D341Med (cell line): Measurements from ENCODE around the gene ZFAND2A.
A peak's percentile ranks its signal among the peaks of the same experiment; 100 is the strongest.
"Not testable (repeated sequence)": the region's sequence is repeated elsewhere in the genome, so short reads cannot be mapped to it uniquely, and the experiment has no call there.

Experiments
- DNase-seq: peaks from one replicate; pipeline ENCODE4 v3.0.0; 2012; ENCODE audit warnings: low spot score

ZFAND2A gene

DNA sequence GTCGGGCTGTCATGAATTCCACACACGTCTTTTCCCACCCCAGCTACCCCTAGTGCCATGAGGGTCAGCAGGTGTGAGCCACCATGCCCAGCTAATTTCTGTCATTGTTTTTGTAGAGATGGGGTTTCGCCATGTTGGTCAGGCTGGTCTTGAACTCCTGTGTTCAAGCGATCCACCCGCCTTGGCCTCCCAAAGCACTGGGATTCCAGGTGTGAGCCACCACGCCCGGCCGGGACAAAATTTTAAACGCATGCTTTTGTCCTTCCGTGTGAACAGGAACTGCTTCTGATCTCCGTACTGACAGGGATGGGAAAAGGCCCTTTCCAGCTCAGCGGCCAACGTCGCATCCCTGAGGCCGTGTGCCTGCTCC is 15.6 kb upstream of the ZFAND2A start:
- DNase-seq, result no peak

DNA sequence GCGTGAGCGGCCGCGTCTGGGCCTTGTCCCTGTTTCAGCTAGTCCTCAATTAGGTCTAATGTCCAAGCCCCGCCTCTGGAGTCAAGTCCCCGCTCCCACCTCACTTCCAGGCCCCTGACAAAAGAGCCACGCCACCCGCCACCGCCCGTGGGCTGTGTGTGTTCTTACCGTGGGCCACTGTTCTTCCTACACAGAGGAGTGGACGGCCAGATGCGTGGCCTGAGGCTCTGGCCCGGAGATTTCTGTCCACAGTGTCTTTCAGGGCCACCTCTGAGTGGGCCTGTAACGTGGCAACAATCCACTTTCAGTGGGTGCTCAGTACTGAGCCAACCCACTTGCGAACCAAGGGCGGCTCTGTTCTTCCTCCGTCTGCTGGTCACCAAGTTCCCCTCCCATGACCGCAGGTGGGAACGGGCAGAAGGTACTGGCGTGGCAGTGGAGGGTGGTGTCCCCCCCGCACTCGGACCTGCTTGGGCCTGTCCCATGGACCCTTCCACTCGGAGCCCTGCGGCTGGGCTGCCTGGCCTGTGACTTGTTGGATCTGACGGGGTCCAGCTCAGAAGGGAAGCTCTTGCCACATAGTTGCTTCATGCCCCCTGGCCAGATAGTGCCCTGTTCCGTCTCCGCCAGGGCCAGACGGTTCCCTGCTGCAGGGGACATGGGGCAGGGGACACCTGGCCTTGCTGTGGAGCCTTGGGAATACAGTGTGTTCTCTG is 15.0 kb upstream of the ZFAND2A start:
- DNase-seq, result no peak

DNA sequence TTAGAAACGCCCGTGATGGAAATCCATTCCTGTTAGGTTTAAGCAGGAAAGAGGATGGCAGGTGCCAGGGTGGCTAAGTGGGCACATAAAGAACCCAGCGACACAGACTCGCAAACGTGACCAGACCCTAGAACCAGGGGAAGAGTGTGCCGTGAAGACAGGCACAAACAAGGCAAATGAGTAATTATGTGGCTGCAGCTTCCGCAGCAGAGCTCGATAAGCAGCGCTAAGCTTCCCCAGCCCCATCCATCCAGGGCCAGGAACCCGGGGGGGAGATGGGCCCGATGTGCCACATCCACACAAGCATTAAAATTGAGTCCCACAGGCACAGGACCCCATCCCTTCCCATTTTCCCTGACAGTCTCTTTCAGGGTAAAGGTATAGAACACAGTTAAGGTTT is 14.0 kb upstream of the ZFAND2A start:
- DNase-seq, result no peak

DNA sequence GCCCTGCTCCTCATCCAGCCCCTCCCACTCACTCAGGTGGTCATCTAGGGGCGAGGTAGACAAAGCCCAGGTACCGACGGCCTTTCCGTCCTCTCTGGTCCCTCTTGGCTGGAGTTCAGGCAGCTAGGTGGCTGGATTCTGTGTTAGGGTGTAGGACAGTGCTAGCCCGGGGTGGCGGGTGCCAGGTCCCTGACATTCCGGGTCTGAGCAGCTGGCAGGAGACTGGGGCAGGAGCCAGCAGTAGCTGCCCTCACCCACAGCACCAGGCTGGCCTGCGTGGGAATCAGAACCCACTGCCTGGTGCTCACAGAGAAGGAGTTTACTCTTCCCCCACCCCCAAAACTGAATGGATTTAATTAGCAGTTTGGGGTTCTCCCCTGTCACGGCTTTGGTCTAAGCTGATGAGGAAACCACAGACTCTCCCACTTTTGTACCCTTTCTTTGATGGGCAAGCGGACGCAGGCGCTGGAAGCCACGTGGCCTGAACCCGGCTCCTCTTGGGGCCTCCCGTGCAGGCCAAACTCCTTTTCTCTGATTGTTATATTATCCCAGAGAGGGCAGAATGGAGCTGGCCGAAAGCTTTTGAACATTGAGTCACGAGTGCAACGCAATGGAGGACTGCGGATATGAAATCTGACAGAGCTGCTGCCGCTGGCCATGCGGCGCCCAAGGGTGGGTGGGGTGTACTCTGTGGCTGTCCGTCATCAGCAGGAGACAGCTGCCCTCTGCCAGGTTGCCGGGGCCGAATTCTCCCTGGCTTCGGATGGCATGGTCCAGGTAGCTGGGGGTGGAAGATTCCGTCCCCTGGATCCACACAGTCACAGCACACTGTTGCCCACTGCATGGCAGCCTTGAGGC is 12.9 kb upstream of the ZFAND2A start:
- no peak for DNase-seq

DNA sequence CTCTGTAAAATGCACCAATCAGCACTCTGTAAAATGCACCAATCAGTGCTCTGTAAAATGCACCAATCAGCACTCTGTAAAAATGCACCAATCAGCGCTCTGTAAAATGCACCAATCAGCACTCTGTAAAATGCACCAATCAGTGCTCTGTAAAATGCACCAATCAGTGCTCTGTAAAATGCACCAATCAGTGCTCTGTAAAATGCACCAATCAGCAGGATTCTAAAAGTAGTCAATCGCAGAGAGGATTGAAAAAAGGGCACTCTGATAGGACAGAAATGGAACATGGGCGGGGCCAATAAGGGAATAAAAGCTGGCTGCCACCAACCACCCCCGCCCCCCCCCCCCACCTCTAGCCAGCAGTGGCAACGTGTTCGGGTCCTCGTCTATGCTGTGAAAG is 11.5 kb upstream of the ZFAND2A start:
- not testable (repeated sequence) for DNase-seq

DNA sequence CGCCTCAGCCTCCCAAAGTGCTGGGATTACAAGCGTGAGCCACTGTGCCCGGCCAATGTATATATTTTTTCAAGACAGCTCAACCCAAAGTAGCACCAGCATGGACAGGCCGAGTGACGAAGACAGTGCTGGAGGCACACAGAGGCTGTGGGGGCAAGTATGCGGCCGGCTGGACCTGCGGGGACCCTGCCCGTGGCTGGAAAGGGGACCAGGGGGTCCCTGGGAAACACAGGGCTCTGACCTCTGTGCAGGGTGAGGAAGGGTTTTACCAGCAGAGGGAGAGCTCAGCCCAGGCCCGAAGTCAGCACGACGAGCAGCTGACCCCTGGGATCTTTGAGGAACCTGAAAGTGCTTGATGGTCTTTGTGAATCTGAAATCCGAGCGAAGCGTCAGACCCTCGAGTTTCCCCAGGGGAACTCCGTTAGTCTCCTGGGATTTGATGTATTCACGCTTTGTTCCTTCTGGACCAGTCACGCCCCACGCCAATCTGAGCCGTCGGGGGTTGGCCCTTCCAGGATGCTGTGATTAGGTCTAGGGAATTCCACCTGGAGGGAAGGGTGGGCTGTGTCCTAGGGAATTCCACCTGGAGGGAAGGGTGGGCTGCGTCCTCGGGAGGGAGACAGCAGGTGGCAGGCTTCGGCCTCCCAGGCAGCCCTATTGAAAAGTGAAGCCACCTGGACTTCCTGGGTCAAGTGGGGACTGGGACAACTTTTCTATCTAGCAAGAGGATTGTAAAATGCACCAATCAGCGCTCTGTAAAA is 10.9 kb upstream of the ZFAND2A start:
- DNase-seq, result no peak

DNA sequence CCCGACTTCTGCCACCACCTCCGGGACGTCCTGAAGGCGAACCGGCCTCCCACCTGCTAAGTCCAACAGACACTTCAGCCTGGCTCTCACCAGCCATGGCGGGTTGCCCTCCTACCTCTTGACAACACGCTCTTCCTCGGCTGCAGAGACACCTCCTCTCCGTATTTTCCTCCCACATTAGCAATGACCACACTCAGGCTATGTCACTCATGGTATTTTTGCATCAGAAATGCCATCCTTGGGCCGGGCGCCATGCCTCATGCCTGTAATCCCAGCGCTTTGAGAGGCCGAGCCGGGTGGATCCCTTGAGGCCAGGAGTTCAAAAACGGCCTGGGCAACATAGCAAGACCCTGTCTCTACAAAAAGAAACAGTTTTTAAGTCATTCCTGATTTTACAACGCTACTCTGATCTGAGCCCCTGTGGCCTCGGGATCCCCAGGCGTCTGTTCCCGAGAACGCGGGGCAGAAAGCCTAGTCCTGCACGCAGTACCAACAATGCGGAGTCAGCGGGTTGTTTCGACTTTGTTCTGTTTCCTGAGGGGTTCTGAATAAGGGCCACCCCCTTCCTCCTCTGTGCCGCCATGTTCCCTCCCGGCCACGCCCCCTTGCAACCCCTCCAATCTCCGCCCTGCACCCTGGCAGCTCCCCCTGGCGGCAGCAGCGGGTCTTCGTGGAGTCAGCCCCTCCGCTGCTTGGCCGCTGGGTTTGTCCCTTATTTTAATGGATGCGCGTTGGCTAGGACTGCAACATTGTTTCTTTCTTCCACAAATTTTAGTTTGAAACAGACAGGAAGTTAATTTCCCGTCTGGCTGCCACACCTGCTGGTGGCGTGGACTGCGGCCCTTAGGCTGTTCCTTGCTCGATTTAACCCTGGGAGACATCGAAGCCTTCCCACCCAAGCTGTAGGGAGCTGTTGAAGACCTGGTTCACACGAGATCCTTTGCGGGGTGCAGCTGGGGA is 9.7 kb upstream of the ZFAND2A start:
- peak; percentile 89 for DNase-seq

DNA sequence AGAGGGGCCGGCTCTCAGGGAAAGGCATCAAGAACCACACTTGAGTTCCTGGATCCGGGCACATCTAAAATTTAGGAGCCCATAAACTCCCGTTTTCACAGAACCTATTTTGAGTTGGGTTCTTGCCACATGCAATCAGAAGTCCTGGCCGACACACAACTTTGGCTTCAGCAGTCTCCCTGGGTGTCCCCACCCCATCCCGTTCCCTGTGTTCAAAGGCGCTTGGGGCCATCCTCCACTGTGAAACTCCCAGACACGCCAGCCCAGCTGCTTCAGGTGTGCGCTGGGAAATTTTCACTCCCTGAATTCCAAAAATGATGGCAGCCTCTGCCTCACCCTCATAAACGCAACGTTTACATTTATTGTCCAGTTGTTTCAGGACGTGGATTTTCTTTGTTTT is 8.4 kb upstream of the ZFAND2A start:
- no peak for DNase-seq

DNA sequence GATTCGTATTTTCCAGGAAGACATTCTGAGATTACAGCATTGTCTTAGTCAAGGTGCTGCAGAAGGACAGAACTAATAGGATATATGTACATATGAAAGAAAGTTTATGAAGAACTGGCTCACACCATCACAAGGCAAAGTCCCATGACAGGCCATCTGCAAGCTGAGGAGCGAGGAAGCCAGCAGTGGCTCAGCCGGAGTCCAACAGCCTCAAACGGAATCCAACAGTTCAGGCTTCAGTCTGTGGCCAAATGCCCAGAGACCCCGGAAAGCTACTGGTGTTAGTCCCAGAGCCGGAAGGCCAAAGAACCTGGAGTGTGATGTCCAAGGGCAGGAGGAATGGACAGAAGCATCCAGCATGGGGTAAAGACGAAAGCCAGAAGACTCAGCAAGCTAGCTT is 4.4 kb upstream of the ZFAND2A start:
- no peak for DNase-seq

DNA sequence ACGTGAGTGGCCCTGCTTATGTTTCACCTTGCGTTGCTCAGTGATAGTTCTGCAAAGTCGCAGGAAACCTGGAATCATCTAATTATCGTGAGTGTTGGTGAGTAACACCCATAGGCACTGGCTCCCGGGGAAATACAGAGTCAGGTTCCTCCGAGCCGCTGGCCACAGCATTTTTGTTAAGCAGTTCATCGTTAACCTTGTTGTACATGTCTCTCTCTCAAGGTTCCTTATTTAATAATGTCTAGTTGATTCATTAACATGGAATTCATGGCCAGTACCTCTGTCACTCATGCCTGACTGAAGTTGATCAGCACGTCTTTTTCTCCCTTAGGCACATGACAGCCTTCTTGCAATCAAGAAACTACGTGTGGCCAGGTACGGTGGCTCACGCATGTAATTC is 3.1 kb upstream of the ZFAND2A start:
- DNase-seq, result no peak

DNA sequence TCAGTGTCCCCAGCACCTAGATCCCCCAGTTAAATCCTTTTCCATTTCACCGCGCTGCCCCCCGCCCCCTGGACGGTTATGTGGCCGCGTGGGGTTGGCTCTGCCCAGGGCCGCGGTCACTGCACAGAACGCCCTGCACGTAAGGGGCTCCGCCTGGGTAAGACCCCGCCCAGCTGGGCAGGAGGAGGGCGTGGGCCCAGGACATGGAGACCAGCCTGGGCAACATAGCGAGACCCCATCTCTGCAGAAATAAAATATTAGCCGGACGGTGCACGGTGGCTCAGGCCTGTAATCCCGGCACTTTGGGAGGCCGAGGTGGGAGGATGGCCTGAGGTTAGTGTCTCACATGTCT is 650 bp upstream of the ZFAND2A start:
- DNase-seq, result peak; percentile 48

DNA sequence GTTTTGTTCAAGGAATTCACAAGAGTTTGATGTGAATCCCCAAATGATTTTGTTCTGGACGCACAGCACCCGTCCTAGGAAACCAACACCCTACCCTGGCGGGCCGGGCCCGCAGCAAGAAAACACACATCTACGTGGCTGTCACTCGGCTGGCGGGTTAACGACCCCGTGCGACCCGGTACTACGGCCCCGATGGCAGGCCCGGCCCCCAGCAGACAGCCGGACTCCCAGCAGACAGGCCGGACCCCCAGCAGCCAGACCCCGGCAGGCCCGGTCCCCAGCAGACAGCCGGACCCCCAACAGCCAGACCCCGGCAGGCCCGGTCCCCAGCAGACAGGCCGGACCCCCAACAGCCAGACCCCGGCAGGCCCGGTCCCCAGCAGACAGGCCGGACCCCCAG is 765 bp downstream of the ZFAND2A start:
- not testable (repeated sequence) for DNase-seq

DNA sequence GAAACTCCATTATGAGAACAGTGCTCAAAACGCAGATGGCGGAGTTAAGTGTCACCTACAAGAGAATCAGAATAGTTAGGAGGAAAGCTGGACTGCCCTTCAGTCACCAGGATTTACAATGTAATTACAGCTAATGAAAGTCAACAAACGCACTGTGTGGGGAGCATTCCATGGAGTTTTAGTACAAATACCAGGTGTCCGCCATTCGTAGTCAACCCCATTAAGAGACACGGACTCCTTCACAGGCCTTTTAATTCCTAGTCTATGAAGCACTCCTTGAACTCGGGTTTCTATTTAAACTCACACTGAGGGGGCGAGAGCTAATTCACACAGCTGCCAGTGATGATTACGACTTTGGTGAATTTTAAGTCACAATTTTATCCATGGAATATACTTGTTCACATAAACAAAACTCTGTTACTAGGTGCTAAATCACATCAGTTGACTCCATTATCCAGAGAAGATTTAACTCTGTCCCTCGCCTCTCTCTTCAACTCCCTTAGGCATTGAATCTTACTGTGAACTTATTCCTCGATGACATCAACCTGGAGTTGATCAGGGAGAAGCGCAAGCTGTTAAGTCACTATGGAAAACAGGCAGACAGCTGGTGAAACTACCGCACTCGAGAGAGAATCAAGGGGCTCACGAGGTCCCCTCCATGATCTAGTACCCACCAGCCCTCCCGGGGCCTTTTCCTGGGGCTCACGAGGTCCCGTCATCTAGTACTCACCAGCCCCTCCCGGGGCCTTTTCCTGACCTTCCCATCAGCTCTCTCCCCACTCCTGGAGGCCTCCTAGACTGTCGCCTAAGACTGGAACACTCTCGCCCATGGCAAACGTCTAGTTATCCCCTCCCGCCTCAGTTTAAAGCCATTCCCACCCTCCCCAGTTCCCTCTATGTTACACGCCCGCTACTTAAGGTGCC is 1.5 kb downstream of the ZFAND2A start:
- DNase-seq, result no peak

DNA sequence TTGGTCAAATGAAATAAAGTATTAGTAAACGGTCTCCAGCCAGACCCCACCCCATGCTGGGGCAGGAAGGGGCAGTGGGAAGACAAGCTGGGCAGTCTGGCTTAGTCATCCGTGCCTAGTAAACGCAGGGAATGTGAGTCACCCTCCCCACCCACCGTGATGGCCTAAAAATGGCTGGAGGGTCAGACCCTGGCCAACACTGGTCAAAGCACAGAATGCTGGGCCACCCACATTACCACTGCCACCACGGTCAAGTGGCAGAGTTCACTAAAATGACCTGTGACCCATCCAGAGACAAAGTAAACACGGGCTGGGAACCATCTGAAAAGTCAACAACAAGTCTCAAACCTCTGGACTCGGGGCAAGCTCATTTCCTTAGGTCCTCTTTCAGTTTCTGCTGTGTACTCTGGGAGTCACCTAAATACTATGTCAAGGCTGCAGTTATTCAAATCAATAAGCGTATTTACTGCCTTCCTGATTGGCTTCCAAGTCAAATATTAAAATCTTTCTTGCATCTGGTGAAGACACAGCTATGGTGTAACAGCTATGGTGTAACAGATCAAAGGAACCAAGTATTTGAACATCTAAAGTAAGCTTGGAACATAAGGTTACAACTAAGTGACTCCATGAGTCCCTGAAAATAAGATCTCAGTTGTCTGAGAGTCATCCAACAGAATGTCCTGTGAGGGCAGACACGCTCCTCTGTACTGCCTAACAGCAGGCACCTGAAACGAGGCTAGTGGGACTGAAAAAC is 3.0 kb downstream of the ZFAND2A start:
- no peak for DNase-seq

DNA sequence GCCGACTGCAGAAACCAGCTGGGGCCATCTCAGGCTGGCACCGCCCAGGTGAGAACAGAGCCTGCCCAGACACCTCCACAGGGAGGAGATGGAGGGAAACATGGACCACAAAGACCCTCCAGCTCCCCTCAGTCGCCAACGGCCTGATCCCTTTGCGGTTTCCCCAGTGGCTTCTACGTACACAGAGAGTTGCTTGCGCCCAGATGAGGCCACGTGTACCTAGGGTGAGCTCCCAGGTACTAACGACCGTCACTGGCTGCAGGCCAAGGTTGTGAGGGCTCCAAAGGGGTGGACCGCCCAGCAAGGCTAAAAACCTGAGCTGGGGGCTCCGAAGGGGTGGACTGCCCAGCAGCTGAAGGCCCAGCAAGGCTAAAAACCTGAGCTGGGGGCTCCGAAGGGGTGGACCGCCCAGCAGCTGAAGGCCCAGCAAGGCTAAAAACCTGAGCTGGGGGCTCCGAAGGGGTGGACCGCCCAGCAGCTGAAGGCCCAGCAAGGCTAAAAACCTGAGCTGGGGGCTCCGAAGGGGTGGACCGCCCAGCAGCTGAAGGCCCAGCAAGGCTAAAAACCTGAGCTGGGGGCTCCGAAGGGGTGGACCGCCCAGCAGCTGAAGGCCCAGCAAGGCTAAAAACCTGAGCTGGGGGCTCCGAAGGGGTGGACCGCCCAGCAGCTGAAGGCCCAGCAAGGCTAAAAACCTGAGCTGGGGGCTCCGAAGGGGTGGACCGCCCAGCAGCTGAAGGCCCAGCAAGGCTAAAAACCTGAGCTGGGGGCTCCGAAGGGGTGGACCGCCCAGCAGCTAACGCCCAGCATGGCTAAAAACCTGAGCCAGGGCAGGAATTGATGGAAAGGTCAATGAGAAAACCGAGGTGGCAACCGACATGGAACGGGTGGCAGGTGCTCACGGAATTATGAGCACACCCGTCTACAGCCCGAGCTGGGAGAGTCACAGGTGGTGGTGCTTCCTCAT is 3.9 kb downstream of the ZFAND2A start:
- DNase-seq, result not testable (repeated sequence)

DNA sequence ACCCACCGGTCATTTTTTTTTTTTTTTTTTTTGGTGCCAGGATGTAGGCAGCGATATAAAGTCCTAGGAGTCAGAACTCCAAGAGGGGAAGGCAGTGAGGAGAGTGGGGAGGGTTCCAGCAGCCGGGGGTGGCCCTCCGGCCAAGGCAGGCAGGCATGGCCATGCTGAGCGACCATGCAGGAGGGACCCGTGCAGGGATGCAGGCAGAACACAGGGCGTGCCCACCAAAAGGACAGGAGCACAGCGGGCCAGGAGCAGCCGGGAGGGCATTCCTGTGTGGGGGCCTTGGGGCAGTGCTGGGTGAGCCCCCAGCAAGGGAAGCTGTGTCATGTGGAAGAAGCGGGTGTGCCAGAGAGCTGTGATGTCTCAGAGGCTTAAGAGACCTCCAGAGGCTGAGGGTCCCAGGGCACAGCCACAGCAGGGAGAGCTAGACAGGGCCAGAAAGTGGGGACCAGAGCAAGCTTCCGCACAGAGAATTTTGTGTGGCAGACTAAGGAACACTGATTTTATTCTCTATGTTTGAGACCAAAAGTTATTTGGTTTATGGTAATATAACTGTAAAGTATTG is 5.7 kb downstream of the ZFAND2A start:
- no peak for DNase-seq

DNA sequence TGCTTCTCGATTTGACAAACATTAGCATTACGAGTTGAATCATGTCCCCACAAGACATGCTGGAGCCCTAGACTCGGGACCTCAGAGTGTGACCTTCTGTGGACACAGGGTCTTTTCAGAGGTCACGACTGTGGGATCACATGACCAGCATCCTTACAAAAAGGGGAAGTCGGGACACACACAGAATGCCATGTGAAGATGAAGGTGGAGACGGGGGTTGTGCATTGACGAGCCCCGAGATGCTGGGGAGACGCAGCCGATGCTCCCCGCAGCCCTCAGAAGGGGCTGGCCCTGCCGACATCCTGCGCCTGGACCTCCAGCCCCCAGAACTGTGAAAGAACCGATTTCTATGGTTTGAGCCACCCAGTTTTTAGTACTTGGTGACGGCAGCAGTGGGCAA is 7.5 kb downstream of the ZFAND2A start:
- no peak for DNase-seq

DNA sequence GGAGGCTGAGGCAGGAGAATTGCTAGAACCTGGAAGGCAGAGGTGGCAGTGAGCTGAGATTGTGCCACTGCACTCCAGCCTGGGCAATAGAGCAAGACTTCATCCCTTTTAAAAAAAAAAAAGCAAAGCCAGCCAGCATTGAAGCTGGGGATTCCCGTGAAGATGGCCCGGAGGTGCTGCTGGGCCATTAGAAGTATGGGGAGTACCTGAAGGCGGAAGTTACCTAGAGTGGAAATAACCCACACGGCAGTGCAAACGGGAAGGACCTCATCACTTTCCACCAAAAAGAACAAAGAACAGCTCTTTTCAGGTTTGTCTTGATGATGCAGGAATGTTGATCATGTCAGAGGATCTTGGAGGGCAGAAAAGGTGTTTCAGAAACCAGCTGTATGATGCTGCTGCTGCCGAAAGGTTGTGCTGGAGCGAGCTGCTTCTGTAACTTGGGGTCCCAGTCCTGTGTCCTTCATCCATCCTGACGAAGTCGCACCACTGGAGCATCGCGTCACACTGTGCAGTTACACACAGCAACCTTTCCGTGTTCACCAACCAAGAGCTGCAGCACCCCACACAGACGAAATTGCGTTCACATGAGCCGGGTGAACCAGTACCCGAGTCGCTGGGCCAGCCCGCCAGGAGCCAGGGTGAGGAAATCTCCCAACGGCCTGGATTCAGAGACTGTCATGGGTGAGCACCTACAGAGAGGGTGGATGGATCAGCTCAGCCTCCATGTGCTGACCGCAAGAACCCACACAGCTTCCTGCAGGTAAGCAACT is 8.2 kb downstream of the ZFAND2A start:
- DNase-seq, result no peak
